H1 (cell line): ENCODE results near the gene RTN3. TPM values are rescaled to one million over a fixed set of nuclear protein-coding genes. Genes with fewer than 3 reads are reported as not detected.

Experiments used
- CHD7 ChIP-seq: fragments of 300-600 bp; sonication (generic); IDR thresholded peaks from 2 replicates; pipeline ENCODE4 v1.7.1; 2012; ENCODE audit warnings: low read length, moderate library complexity, mild to moderate bottlenecking, inconsistent platforms; ENCODE audit not compliant: insufficient replicate concordance
- EP300 ChIP-seq, 2 experiments: IDR thresholded peaks; 1 replicate in 1 of 2; 2 replicates in 1 of 2; pipeline ENCODE4 v1.6.1; 2011 to 2012; ENCODE audit warnings: low read depth in 2 of 2, low read length in 2 of 2, mild to moderate bottlenecking in 2 of 2, borderline replicate concordance in 1 of 2, inconsistent platforms in 1 of 2, moderate library complexity in 1 of 2
- NANOG ChIP-seq: IDR thresholded peaks from 2 replicates; pipeline ENCODE4 v1.6.1; 2011; ENCODE audit warnings: low read length, low read depth, mild to moderate bottlenecking, inconsistent platforms; ENCODE audit not compliant: insufficient read depth, poor library complexity, severe bottlenecking
- SP1 ChIP-seq: IDR thresholded peaks from 2 replicates; pipeline ENCODE4 v1.6.1; 2011; ENCODE audit warnings: low read depth, low read length
- YY1 ChIP-seq: IDR thresholded peaks from 2 replicates; pipeline ENCODE4 v1.6.1; 2011; ENCODE audit warnings: low read depth, mild to moderate bottlenecking, low read length
- ZNF274 ChIP-seq: IDR thresholded peaks from 2 replicates; pipeline ENCODE4 v1.7.0; 2012; ENCODE audit warnings: low read length, borderline replicate concordance; ENCODE audit errors: extremely low read depth
- polyA plus RNA-seq, 7 experiments: library from polyadenylated mRNA; depleted of rRNA in 3 of 7; stranded (reverse) in 5 of 7; unstranded in 2 of 7; fragments of >200 nt in 5 of 7; fragments of 200-250 nt in 2 of 7; gene quantifications; 1 replicate in 5 of 7; 2 replicates in 1 of 7; 4 replicates in 1 of 7; pipeline versions ENCODE4 v1.2.1 to v1.2.3, GENCODE V29; 2011 to 2013; ENCODE audit warnings: missing spikeins in 2 of 7, mixed read lengths in 2 of 7
- total RNA-seq: library from RNA; stranded (reverse); fragmentation: NEBNext Ultra II Directional; extraction: Animal tissue kit (Norgen Biotek cat#: 25700); gene quantifications from 2 replicates; pipeline ENCODE4 v1.2.1, GENCODE V29; 2021

Gene RTN3
- total and polyA plus RNA-seq, 2 of the 8 experiments (the other 6 are each of a cell fraction or from before 2014, with no cell fraction given) = 160 to 203 TPM

DNA sequence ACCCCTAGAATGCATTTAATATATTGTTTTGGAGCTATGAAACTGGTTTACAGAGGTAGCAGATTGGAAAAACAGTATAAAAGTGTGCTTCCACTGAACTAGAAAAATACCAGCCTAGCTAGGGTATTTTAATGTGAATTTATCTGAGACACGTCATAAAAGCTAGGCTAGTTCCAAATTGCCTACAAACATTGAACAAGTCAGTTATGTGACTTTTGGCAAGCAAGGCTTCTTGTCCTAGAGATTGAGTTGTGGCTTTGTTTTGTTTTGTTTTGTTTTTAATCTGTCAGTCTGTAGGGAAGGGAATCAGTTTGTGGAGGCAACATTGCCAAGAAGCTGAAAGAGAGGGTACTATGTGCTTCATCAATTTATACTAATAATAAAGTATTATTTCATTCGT, 24.2 kb downstream of the RTN3 start (continued):
- TF ChIP-seq CHD7 (no peak), YY1 (no peak), NANOG (no peak), ZNF274 (no peak), EP300 (IDR thresholded peaks at IDR 0.05; ENCODE audit: borderline replicate concordance in 1 of 2, low read depth in 2 of 2, low read length in 2 of 2) (no peak), SP1 (no peak)
- TF ChIP-seq, all 59 proteins: peak for 0
